ENCODE measurements around the gene FARS2. TPM values are rescaled to one million over a fixed set of nuclear protein-coding genes. Genes with fewer than 3 reads are reported as not detected.
"Not testable (repeated sequence)": the region's sequence is repeated elsewhere in the genome, so short reads cannot be mapped to it uniquely, and the experiment has no call there.

FARS2 gene
- polyA plus RNA-seq, 3 donors, result 9.0 to 18.4 (median 16.1) TPM

DNA sequence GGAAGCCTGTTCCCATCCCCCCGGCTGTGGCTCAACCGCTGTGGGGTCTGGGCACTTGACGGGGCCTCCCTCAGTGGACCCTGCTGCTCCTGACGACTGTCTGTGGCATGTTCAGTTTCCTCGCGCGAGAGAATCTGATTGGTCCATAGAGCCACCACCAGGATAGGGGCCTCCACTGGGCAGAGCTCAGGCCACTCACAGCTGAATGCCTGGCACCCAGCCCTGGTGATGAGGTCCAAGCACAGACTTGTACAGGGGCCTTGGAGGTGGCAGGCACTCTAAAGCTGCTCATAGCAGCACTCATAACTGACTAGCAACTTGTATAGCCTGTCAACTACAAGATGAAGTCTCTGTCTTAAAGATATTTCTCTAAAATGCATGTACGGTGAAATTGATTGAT, 377.4 kb downstream of the FARS2 start:
- no peak overlapping the region for H3K27ac ChIP-seq (ENCODE audit: low read depth, low read length)
- WGBS, 3 donors, result 91 to 97% (median 92%) methylated on average over 8 of the region's 8 CpGs

DNA sequence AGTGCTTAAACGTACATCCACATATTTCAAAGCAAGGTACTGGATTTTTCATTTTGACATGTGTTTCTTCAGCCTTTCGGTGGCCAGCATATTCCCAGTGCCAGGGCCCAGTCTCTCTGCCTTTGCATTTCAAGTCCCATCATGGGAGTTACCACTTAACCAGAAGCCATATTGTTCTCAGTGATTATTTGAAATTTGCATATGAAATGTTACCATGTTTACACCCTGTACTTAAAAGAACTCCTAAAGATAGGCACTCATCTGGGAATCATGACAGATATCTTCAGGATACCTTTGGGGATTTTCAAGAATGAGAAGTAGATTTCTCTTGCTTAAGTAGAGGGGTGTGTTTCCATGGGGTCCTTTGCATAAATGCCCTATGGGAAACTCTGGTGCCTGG, 377.9 kb downstream of the FARS2 start:
- WGBS, 3 donors, result 87 to 91% (median 90%) methylated on average over 2 of the region's 2 CpGs

DNA sequence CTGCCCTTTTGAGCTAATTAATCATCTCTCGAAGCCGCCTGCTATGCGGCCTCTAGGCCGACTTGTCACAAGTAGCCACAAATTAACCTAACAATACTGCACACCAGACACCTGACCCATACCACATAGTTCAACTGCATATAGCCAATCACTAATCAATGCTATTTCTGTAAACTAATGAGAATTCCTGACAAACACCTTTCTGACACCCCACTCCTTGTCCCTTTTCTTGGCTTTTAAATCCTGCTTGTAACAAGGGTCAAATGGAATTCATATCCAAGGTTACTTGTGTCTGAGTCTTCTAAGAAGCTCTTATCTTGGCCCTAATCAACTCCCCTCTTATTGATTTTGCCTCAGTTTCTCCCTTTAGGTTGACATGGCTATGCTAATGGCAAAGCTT, 379.3 kb downstream of the FARS2 start:
- H3K27ac ChIP-seq (ENCODE audit: low read depth, low read length), result no peak overlapping the region
- 97 to 99% (median 98%) methylated on average over 4 of the region's 4 CpGs for WGBS, 3 donors

More for the DNA sequence above, 377.9 kb downstream of the FARS2 start:
- H3K27ac ChIP-seq (ENCODE audit: low read depth, low read length), result no peak overlapping the region

DNA sequence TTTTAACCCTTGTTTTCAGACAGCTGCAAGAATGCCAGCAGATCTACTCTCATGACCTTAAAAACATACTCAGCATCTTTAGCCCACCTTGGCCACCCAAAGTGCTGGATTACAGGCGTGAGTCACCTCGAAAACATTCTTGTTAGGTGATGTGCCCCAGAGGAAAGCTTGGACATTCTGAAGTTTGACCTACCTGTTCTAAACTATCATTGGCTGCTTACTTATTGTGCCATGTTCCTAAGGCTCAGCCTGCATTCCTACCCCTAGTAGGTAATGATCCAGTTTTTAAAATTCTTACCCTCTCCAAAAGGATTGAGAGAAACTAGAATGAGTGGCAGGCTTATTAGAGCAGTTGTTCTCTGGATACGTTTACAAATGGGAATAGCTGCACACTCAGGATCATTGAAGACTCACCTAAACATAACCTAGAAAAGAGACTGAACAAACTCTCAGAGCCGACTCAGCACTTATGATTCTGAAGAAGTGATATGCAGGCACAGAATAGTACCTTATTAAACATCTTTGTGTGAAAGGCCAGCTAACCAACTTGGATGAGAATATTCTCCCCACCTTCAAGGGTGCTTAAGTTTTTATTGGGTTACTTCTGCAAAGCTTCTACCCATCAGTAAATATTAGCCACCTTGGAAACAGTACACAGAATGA, 383.3 kb downstream of the FARS2 start:
- 89 to 96% (median 94%) methylated on average over 4 of the region's 4 CpGs for WGBS, 3 donors
- no peak overlapping the region for H3K27ac ChIP-seq (ENCODE audit: low read depth, low read length)

DNA sequence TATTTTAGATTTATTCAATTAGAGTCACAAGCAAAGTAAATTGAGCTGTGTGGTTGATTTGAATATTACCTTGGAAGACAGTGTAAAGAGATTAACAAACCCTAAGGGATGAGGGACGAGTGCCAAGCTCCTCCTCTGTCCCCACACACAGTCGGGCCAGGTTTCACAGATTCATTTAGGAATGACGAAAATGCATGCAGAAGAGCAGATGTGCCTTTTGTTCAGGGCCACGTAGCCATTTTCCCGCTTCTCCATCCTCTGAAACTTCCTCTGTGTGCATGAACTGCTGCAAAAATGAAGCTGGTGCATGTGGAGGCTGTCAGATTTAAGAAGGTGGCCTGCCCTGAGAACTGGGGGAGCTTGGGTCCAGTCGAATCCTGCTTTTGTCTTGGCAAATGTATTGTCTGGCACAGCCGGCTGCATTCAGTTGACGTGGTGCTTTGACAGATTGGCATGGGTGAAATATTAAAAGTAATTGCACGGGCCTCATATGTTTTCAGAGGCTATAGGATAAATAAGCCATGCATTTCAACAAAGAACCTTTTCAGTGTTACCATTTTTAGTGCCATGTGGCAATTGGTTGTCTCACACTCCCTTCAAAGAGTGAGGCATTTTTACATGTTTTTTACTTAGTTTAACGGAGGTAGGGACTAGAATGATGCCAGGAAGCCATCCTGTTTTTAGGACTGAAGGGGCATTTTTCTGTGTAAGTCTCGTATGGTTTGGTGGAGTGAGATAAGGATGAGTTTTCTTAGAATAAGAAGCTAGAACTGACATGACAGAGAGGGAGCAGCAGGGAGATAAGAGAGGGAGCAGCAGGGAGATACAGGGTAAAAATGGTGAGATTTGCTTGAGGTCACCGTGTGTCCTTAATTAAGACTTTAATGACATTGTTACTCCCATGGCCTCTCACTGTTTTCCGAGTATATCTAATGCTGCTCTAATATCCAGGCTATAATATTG, 384.3 kb downstream of the FARS2 start:
- WGBS, 3 donors, result 82 to 87% (median 87%) methylated on average over 13 of the region's 13 CpGs
- H3K27ac ChIP-seq (ENCODE audit: low read depth, low read length), result no peak overlapping the region

DNA sequence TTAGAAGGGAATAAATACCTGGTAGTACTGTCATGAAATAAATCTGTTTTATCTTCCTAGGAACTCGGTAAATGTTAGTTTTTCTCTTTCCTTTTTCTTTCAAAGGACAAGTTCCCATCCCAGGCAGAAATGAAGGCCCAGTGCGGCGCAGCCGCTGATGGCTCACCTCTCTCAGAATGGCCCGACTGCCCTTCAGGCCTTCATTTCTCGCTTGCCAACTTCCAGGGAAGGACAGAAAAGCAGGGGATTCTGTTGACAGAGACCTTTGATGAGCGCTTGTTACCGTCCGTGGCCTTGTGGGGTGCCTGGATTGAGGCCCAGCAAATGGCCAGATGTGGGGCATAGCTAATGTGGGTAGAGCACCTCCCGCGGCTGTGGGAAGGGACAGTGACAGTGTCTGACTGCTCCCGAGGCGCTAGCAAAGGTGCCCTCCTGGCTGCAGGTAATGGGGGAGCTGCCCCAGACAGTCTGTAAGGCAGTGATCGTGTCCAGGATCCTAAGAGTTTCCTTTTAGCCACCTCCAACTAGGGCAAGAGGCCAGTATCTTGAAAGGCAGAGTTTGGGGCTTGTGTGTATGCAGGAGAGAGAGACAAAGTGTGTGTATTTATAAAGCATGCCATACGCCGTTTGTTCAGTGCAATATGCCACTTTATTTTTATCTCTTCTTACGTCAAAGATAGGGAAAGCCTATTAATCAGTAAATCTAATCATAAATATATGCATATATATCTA, 391.3 kb downstream of the FARS2 start:
- WGBS, 3 donors, result 93 to 95% (median 94%) methylated on average over 17 of the region's 17 CpGs

DNA sequence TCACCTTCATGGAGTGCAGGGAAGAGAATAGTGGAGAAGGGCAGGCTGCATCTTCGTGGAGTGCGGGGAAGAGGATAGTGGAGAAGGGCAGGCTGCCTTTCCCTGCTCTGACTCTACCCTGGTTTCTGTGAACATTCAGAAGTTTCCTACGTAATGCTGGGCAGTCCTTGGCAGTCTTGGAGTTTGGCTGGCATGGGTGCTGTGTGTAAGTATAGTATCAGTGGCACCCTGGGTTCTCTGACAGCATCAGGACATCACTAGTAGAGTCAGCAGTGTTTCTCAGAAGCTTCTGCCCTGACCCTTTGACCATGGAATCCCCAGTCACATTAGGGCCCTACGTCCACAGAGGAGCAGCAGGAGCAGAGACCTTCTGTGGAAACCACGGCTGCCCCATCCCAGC, 392.5 kb downstream of the FARS2 start:
- WGBS, 3 donors, result 92 to 94% (median 94%) methylated on average over 5 of the region's 5 CpGs
- no peak overlapping the region for H3K27ac ChIP-seq (ENCODE audit: low read depth, low read length)

More for the DNA sequence above, 391.3 kb downstream of the FARS2 start:
- no peak overlapping the region for H3K27ac ChIP-seq (ENCODE audit: low read depth, low read length)

DNA sequence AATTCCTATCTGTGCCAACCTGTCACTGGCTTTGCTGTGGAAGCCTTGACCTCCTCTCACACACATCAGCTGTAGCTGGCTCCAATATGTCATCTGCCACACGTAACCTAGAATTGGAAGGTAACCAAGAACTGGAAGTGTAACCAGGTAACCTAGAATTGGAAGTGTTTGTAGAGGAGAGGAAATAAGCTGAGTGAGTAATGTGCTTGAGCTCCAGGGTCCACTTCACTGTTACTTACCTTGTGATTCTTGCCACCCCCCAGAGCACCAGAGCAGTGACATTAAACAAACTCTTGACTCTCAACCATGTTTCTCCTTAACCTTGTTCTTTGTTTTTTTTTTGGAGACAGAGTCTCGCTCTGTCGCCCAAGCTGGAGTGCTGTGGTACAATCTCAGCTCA, 394.9 kb downstream of the FARS2 start:
- WGBS, 3 donors, result 81 to 98% (median 94%) methylated on average over 3 of the region's 3 CpGs
- no peak overlapping the region for H3K27ac ChIP-seq (ENCODE audit: low read depth, low read length)

DNA sequence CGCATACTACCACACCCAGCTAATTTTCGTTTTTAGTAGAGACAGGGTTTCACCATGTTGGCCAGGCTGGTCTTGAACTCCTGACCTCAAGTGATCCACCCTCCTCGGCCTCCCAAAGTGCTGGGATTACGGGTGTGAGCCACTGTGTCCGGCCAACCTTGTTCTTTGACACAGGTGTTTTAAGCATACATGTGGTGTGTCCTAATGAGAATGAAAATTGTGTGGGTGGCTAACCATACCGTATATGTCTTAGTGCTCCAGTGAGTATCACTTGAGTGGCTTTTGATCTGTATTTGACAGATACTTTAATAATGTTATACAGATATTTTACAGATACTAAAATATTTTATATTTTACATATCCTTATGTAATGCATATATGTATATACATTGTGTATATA, 395.4 kb downstream of the FARS2 start:
- 94 to 96% (median 95%) methylated on average over 6 of the region's 6 CpGs for WGBS, 3 donors
- not testable (repeated sequence) for H3K27ac ChIP-seq (ENCODE audit: low read depth, low read length)

DNA sequence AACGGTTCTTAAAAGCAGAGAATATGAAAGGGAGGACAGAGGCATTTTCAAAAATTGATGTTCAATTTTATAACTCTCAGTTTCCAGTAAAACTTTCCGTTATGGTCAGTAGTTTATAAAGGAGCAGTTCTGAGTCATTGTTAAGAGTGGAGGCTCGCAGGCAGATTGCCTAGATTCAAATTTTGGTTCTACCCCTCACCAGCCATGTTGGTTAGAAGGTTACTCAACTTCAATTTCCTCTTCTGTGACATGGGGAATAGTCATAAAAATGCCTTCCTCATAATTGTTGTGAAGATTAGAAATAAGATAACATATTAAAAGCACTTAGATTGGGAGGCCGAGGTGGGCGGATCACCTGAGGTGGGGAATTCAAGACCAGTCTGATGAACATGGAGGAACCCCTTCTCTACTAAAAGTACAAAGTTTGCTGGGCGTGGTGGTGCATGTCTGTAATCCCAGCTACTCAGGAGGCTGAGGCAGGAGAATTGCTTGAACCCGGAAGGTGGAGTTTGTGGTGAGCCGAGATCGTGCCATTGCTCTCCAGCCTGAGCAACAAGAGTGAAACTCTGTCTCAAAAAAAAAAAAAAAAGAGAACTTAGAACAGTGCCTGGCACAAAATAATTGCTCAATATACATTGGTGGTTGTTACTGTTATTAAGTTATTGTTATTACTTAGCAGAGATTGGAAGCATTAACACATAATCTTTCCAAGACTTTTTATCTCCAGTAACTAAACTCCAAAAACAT, 396.5 kb downstream of the FARS2 start:
- WGBS, 3 donors, result 67 to 94% (median 75%) methylated on average over 9 of the region's 9 CpGs
- H3K27ac ChIP-seq (ENCODE audit: low read depth, low read length), result no peak overlapping the region

DNA sequence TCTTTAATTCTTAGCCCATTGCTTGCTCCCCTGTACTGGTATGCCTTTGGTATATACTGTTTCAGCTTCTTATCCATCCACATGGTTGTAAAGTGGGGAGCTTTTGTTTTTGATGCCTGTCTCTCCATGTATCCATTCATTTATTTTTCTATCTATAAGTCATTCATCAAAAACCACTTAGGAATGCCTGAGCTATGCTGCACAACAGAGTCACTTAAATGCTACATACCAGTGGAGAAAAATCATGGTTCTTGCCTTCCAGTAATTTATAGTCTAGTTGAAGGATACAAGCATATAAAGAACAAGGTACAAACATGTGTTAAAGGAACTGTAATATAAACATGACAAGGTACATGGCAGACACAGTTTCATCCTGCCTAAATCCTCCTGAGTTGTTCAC, 398.2 kb downstream of the FARS2 start:
- no peak overlapping the region for H3K27ac ChIP-seq (ENCODE audit: low read depth, low read length)

DNA sequence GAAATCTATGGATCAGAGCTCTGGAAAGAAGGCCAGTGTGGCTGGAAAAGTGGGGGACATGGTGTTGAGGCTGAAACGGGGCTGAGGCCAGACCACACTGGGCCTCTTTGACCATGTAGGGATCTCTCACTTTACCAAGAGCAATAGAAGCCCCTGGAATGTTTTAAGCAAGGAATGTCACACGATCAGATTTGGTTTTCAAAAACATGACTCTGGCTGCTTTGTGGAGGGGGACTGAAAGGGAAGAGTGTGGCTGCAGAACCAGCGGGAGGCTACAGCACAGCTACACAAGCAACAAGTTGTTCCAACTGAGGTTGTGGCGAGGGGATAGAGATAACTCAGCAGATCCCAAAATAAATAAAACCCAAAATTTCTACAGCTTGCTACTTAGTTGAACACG, 399.5 kb downstream of the FARS2 start:
- 69 to 95% (median 76%) methylated on average over 5 of the region's 5 CpGs for WGBS, 3 donors
- no peak overlapping the region for H3K27ac ChIP-seq (ENCODE audit: low read depth, low read length)

DNA sequence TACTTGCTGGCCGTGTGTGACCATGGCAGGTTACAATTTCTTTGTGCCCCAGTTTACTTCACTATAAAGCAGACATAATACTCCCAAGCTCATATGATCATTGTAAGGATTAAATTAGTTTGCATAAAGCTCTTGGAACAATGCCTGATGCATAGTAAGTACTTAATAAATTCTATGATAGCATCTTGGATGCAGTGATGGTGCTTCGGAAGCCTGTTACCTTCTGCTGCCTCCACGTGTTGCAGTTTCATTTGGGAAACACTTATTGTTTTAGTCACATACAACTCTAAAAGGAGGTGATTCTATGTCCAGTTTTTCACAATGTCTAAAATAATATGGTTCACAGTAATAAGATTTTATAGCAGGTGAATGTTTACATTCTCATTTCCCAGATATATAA, 401.5 kb downstream of the FARS2 start:
- 86 to 89% (median 87%) methylated on average over 3 of the region's 3 CpGs for WGBS, 3 donors
- H3K27ac ChIP-seq (ENCODE audit: low read depth, low read length), result no peak overlapping the region

DNA sequence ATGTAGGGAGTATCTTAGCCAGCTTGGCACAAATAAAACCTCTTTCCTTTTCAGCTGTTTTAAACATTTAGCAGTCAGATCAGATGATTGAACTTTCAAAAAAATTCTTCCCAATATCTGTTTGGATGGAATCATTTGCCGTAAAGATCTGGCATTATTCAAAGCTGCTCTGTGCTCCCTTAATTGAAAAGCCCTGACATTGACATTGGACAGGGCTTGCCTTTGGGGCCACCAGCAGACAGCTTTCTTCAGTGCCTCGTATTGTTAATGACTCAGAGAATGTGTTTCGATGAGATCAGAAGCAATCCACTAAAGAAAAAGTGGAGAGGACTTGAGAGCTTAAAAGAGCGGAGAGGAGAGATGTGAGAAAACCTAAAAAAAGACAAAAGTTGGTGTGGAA, 401.9 kb downstream of the FARS2 start:
- 78 to 84% (median 81%) methylated on average over 4 of the region's 4 CpGs for WGBS, 3 donors

DNA sequence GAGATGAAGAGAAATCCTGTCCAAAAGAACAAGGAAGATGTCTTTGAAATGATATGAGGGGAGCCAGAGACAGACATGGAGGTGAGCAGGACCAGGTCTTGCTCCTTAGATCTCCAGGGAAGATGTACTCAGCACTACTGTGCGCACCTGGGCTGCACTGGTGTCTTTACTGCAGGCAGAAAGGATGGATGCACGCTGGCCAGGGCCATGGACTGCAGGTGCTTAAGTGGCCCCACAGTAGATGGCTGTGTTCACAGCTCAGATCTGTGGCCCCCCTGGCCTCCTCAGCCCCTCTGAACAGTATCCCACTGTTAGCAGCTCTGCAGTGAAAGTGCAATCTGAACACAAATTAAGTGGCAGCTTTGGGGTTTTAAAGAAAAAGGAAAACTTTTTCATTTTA, 402.4 kb downstream of the FARS2 start:
- H3K27ac ChIP-seq (ENCODE audit: low read depth, low read length), result no peak overlapping the region
- 89 to 100% (median 96%) methylated on average over 2 of the region's 2 CpGs for WGBS, 3 donors

More for the DNA sequence above, 401.9 kb downstream of the FARS2 start:
- no peak overlapping the region for H3K27ac ChIP-seq (ENCODE audit: low read depth, low read length)

DNA sequence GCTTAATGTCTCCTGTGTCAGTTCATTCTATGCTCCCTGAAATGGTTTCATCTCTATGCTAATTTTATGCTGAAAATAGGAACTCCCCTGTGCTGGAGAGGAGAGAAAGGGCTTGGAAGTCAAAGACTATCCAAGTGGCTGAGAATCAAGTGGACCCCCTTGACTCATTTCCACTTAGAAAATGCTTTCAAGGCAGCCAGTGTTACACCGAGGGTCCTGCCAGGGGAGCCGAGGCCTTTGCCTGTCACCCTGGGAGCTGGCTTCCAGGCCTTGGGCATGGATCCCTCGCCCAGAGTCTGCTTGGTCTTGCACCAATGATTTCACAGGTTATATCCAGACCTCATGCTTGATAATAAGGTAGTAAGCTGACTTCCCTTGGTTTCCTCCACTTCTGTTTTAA, 402.8 kb downstream of the FARS2 start:
- H3K27ac ChIP-seq (ENCODE audit: low read depth, low read length), result no peak overlapping the region
- 88 to 93% (median 90%) methylated on average over 3 of the region's 3 CpGs for WGBS, 3 donors

DNA sequence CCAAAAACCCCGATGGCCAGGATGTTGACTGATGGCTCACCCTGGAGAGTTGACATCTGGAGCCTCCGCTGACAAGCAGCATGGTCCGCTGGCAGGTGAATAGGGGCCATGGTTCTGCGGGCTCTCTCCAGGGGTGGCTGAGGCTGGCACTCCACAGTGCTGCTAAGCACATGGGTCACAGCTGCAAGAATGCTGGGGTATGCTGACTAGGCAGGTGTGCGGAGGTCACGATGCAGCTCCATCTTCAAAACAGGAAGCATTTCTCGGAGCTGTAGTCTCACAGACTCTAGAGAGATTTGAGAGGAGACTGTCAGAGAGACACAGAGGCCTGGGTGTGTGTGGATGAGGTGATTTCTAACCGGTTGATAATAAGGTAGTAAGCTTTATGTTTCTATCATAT, 403.9 kb downstream of the FARS2 start:
- H3K27ac ChIP-seq (ENCODE audit: low read depth, low read length), result no peak overlapping the region
- WGBS, 3 donors, result 86 to 88% (median 87%) methylated on average over 8 of the region's 8 CpGs

DNA sequence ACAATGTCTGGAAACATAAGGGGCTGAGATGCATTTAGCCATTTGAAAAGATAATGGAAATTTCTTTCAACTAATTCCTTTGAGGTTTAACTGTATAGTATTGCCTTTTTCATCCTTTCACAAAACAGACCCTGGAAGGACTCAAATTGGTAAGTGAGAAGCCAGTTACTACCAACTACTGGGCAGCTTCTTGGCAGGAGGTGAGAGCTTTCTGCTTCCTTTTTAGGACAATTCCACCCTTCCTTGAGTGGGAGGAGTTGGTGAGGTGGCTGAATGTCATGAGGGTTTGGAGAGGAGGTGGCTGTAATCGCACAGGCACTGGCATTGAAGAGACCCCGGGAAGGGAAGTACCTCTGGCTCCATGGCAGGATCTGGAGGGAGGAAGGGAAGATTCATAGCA, 404.4 kb downstream of the FARS2 start:
- WGBS, 3 donors, result 85 to 88% (median 87%) methylated on average over 2 of the region's 2 CpGs
- H3K27ac ChIP-seq (ENCODE audit: low read depth, low read length), result no peak overlapping the region
